Sigmoid colon (tissue), 4 donors: ENCODE data around the gene PSMC6.

Experiments used
- EP300 ChIP-seq, 4 donors: sonication (generic); formaldehyde crosslinking; IDR thresholded peaks; one replicate each; pipeline ENCODE4 v1.6.1; 2017; ENCODE audit warnings: antibody characterized with exemption in 4 of 4
- POLR2A ChIP-seq, 2 donors: fragments of 450-650 bp; IDR thresholded peaks; one replicate each; pipeline ENCODE4 v1.6.1; 2016; ENCODE audit warnings: antibody characterized with exemption in 2 of 2, mild to moderate bottlenecking in 2 of 2, moderate library complexity in 2 of 2
- POLR2AphosphoS5 ChIP-seq, 4 donors: sonication (generic); formaldehyde crosslinking; IDR thresholded peaks; one replicate each; pipeline ENCODE4 v1.6.1; 2017; ENCODE audit warnings: antibody characterized with exemption in 4 of 4
- TF ChIP-seq, protein P1 (sequence below), 4 experiments: fragments of 450-650 bp in 3 of 4; fragments of 200-600 bp in 1 of 4; IDR thresholded peaks; one replicate each; pipeline ENCODE4 v1.5.1; 2016 to 2019; ENCODE audit warnings: antibody characterized with exemption in 4 of 4, mild to moderate bottlenecking in 3 of 4, moderate library complexity in 2 of 4

DNA sequence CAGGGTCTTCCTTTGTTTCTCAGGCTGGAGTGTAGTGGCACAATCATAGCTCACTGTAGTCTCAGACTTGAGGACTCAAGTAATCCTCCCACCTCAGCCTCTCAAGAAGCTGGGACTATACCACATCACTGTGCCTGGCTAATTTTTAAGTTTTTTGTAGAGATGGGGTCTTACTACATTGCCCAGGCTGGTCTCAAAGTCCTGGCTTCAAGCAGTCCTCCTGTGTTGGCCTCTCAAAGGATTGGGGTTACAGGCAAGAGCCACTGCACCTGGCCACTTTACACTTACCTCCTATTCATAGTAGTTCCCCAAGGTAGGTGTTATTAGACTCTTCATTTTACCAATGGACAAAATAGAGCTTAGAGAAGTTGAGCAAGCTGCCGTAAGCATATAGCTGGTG, 52.1 kb downstream of the PSMC6 start:
- TF ChIP-seq, protein P1, sequence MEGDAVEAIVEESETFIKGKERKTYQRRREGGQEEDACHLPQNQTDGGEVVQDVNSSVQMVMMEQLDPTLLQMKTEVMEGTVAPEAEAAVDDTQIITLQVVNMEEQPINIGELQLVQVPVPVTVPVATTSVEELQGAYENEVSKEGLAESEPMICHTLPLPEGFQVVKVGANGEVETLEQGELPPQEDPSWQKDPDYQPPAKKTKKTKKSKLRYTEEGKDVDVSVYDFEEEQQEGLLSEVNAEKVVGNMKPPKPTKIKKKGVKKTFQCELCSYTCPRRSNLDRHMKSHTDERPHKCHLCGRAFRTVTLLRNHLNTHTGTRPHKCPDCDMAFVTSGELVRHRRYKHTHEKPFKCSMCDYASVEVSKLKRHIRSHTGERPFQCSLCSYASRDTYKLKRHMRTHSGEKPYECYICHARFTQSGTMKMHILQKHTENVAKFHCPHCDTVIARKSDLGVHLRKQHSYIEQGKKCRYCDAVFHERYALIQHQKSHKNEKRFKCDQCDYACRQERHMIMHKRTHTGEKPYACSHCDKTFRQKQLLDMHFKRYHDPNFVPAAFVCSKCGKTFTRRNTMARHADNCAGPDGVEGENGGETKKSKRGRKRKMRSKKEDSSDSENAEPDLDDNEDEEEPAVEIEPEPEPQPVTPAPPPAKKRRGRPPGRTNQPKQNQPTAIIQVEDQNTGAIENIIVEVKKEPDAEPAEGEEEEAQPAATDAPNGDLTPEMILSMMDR (IDR thresholded peaks at IDR 0.05): no peak
- no peak for TF ChIP-seq POLR2A (IDR thresholded peaks at IDR 0.05)
- TF ChIP-seq POLR2AphosphoS5 (IDR thresholded peaks at IDR 0.05): no peak
- TF ChIP-seq EP300 (IDR thresholded peaks at IDR 0.05): no peak
